ENCODE results near the gene NOS3.

NOS3 gene

DNA sequence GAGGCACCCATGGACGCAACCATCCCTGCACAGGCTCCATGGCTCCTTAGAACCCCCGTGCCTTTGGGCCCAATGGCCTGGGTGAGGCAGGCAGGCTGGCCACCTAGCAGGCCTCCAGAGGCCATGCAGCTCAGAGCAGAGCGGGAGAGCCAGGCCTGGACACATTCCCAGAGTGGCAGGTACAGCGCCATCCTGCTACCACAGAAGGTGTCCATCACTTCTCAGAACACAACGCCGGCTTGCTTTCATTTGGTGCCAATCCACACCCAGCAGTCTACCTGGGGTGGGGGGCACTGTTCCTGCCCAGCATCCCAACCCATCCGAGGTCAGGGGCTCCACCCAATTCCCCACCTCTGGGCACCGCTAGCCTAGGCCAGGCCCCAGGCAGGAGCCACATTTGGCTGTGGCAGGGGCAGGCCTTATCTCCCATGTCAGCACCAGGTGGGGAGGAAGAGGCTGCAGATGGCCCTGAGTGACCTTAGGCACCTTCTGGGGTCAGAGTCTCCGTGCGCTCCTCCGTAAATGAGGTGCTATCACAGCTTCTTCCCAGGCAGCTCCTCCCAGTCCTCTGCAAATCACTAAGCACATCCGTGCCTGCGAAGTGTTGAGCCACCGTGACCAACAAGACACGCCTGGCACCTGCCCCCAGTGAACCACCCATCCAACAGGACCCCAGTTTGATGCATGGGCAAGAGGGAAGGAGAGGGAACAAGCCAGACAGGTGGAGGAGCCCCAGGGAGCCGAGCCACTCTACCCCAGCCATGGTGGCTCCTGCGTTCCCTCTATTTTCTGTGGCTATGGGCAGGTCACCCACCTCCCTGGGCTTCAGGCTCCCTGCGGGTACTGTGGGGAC, 26.9 kb upstream of the NOS3 start:
- H3K27ac ChIP-seq, result peak overlapping the region; percentile 80

DNA sequence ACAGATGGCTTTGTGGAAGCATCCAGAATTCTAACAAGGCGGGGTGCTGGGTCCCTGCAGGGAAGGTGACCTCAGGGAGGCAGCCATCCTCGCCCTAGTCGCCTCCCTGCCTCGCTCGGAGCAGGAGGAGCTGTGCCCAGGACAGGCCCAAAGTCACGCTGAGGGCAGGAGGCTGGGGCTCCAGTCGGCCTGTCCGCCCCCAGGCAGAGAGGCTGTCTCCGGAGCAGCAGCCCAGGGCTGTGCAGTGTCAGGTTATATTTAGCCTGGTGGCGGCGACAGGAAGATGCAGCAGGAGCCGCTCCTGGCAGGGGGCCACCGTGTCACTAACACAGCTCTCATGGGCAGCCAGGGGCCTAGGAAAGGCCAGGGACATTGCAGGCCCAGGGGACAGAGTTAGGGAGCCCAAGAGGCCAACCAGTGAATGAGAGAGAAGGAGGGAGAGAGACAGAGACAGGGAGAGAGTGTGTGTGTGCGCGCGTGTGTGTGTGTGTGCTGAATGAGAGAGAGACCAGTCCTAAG, 26.2 kb upstream of the NOS3 start:
- TF ChIP-seq, protein P1, sequence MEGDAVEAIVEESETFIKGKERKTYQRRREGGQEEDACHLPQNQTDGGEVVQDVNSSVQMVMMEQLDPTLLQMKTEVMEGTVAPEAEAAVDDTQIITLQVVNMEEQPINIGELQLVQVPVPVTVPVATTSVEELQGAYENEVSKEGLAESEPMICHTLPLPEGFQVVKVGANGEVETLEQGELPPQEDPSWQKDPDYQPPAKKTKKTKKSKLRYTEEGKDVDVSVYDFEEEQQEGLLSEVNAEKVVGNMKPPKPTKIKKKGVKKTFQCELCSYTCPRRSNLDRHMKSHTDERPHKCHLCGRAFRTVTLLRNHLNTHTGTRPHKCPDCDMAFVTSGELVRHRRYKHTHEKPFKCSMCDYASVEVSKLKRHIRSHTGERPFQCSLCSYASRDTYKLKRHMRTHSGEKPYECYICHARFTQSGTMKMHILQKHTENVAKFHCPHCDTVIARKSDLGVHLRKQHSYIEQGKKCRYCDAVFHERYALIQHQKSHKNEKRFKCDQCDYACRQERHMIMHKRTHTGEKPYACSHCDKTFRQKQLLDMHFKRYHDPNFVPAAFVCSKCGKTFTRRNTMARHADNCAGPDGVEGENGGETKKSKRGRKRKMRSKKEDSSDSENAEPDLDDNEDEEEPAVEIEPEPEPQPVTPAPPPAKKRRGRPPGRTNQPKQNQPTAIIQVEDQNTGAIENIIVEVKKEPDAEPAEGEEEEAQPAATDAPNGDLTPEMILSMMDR (conservative IDR thresholded peaks at IDR 0.05), result peak; percentile 56
- H3K27ac ChIP-seq, result peak overlapping the region; percentile 80

More for the DNA sequence above, 26.9 kb upstream of the NOS3 start:
- TF ChIP-seq, protein P1 (conservative IDR thresholded peaks at IDR 0.05), result no peak

DNA sequence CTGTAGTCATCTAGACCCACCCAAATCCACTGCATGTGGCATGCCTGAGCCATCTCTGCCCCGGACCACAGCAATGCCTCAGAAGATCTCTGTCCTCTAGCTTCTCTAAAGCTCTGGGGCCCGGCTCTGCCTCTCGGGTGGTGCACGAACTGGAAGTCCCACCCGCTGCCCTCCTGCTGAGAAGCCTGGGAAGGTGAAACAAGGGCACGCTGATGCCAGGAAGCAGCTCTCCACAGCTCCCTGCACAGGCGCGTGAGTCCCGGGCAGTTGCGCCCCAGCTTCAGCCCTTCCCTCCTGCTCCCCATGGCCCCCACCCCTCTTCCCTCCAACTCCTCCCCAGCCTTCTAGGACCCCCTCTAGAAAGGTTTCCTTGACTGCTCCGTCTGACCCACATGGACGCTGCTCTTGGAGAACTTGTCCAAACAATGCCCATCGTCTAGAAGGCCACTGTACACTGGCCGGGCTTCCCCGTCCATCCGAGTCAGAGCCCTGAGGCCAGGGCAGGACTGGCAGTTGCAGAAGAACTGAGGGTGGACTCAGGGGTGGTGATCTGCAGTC, 25.5 kb upstream of the NOS3 start:
- TF ChIP-seq, protein P1 (conservative IDR thresholded peaks at IDR 0.05), result no peak
- peak overlapping the region; percentile 80 for H3K27ac ChIP-seq

DNA sequence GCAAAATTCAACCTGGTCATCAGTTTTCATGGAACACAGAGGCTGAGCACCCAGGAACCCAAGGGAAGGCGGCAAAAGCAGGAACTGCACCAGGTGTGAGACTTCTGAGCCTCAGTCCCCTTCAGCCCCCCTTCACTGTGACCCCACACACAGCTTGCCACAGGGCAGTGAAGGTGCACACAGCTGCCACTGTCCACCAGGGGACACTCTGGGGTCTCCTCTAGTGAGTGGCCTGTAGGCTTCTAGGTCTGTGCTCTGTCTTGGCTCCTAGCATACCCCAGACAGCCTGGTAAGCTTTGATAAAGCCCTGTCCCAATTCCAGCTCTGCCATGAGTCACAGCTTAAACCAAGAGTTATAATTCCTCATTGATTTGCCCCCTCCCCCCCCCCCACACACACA, 24.8 kb upstream of the NOS3 start:
- TF ChIP-seq, protein P1 (conservative IDR thresholded peaks at IDR 0.05), result peak; percentile 28; the same call in 1 of the 2 replicates
- peak overlapping the region; percentile 80 for H3K27ac ChIP-seq

DNA sequence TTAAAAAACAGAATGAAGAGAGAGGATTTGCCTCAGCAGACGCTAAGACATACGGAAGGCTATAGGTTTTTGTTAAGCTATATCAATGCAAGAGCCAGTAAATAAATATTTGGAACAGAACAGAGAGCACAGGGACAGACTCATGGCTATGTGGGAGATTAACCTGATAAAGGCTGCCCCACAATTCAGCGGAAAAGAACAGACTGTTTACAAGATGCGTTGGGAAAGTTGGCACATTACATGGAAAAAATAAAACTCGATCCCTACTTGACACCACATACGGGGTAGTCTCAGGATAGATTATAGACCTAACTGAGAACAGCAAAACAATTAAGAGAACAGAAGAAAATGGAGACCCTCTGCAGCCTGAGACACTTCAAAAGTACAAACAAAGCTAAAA, 23.5 kb upstream of the NOS3 start:
- TF ChIP-seq, protein P1 (conservative IDR thresholded peaks at IDR 0.05), result no peak
- H3K27ac ChIP-seq, result peak overlapping the region; percentile 80

DNA sequence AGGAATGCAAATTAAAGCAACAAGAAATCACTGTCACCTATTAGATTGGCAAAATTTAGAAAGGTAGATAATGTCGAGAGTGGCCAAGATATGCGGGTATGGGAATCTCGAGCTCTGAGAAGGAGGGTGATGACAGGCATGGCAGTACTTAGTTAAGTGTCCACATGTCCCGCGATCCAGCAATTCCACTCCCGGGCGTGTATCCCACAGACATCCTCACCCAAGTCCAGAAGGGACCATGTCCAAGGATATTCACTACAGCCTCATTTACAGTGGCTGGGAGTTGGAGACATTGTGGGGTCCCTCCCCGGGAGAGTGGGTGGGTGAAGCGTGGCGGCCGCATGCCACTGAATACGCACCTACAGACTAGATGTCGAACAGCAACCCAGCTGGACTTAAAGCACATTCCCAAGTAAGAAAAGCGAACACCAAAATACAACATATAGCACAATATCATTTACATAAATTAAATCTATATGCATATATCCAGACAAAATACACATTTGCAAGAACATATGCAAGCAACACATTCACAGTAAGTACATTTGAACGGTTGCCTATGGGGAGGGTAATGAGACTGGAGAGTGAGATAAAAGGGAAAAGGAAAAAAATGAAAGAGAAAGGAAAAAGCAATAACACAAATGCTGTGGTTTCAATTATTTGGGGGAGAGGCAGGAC, 22.6 kb upstream of the NOS3 start:
- TF ChIP-seq, protein P1 (conservative IDR thresholded peaks at IDR 0.05), result no peak
- H3K27ac ChIP-seq, result peak overlapping the region; percentile 80

Measured in VCaP (cell line).